Retinal pigment epithelial cell (primary cell): ENCODE results near the gene TMEM171.

Experiments
- DNase-seq: peaks from one replicate; pipeline ENCODE4 v3.0.0-alpha.2; 2010; ENCODE audit warnings: low read depth
- H3K4me3 ChIP-seq: 2 replicates; pipeline ENCODE4 v1.5.1; 2011; ENCODE audit warnings: mild to moderate bottlenecking, low read length, control low read depth, moderate library complexity
- CTCF ChIP-seq: conservative IDR thresholded peaks from 2 replicates; pipeline ENCODE4 v1.5.1; 2011; ENCODE audit warnings: low read depth, low read length, control low read depth, inconsistent platforms

Gene TMEM171

GRCh38 chr5:73096239-73096575 lies 24.2 kb upstream of the TMEM171 start:
- TF ChIP-seq CTCF: no peak
- H3K4me3 ChIP-seq: no peak overlapping the region
- no peak for DNase-seq

- no peak overlapping the region for H3K4me3 ChIP-seq
- no peak for TF ChIP-seq CTCF
- no peak for DNase-seq
These were observed 22.6 kb upstream of the TMEM171 start for GRCh38 chr5:73097740-73098139.

- no peak overlapping the region for H3K4me3 ChIP-seq
- TF ChIP-seq CTCF: no peak
- no peak for DNase-seq
These were observed 20.3 kb upstream of the TMEM171 start for GRCh38 chr5:73100109-73100508.

GRCh38 chr5:73103870-73104299 lies 16.5 kb upstream of the TMEM171 start:
- DNase-seq: no peak
- no peak overlapping the region for H3K4me3 ChIP-seq
- no peak for TF ChIP-seq CTCF

- no peak for DNase-seq
- no peak overlapping the region for H3K4me3 ChIP-seq
- TF ChIP-seq CTCF: no peak
These were observed 16.0 kb upstream of the TMEM171 start for GRCh38 chr5:73104326-73104725.

- H3K4me3 ChIP-seq: no peak overlapping the region
- no peak for TF ChIP-seq CTCF
- no peak for DNase-seq
These were observed 14.0 kb upstream of the TMEM171 start for GRCh38 chr5:73106335-73106734.

- H3K4me3 ChIP-seq: no peak overlapping the region
- DNase-seq: no peak
- no peak for TF ChIP-seq CTCF
These were observed 10.2 kb upstream of the TMEM171 start for GRCh38 chr5:73110190-73110589.
